Astrocyte of the cerebellum (primary cell): Measurements from ENCODE around the gene TMEM176A.
"Not testable (repeated sequence)": the region's sequence is repeated elsewhere in the genome, so short reads cannot be mapped to it uniquely, and the experiment has no call there.

Source experiments
- DNase-seq: peaks from one replicate; pipeline ENCODE4 v3.0.0-alpha.2; 2011; ENCODE audit warnings: low read depth
- H3K4me3 ChIP-seq: 2 replicates; pipeline ENCODE4 v1.5.1; 2011; ENCODE audit warnings: mild to moderate bottlenecking, low read depth, low read length, moderate library complexity
- in situ Hi-C: cut with HindIII; loops from 2 replicates; pipeline ENCODE4 v1.10.0; 2017; ENCODE audit warnings: low sequenced_read_pairs
- TF ChIP-seq, protein P1 (sequence below): IDR thresholded peaks from 2 replicates; pipeline ENCODE4 v1.5.1; 2012; ENCODE audit warnings: low read length, low read depth, moderate library complexity, mild to moderate bottlenecking; ENCODE audit errors: missing control alignments

The TMEM176A gene

DNA sequence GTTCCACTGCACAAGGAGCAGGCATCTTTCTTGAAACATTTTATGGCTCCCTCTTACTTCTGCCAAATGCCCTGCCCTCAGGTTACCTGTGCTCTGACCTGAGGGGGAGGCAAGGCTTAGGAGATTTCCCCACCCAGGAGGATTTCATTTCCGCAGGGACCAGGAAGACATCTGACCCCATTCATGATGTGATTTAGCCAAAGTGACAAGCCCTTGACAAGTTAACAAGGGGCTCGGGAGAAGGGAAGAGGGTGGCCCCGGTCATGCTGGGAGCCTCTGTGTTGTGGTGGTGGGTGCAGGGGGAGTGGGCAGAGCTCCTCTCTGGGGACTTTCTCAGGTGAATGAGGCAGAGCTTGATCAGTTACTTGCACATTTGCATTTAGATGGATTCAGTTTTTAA, 44.4 kb upstream of the TMEM176A start:
- TF ChIP-seq, protein P1, sequence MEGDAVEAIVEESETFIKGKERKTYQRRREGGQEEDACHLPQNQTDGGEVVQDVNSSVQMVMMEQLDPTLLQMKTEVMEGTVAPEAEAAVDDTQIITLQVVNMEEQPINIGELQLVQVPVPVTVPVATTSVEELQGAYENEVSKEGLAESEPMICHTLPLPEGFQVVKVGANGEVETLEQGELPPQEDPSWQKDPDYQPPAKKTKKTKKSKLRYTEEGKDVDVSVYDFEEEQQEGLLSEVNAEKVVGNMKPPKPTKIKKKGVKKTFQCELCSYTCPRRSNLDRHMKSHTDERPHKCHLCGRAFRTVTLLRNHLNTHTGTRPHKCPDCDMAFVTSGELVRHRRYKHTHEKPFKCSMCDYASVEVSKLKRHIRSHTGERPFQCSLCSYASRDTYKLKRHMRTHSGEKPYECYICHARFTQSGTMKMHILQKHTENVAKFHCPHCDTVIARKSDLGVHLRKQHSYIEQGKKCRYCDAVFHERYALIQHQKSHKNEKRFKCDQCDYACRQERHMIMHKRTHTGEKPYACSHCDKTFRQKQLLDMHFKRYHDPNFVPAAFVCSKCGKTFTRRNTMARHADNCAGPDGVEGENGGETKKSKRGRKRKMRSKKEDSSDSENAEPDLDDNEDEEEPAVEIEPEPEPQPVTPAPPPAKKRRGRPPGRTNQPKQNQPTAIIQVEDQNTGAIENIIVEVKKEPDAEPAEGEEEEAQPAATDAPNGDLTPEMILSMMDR = no peak
- DNase-seq = no peak
- H3K4me3 ChIP-seq = no peak overlapping the region
- in situ Hi-C loops = no loop called here

DNA sequence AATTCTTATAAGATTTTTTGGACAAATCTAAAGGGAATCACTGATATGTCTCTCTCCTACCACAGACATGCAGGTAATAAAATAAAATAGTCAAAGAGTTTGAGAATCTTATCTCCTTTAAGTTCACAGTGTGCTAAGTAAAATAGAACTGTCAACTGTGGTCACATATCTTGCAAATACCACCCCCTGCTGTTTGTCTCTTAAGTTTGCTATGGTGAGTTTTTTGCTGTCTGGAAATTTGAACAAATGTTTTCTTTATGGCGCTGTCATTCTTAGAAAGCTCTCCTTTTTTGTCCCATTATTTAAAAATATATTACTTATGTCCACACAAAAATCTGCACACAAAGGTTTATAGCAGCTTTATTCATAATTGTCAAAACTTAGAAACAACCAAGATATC, 43.7 kb upstream of the TMEM176A start:
- DNase-seq = no peak
- TF ChIP-seq, protein P1 = no peak
- H3K4me3 ChIP-seq = no peak overlapping the region
- in situ Hi-C loops = no loop called here

DNA sequence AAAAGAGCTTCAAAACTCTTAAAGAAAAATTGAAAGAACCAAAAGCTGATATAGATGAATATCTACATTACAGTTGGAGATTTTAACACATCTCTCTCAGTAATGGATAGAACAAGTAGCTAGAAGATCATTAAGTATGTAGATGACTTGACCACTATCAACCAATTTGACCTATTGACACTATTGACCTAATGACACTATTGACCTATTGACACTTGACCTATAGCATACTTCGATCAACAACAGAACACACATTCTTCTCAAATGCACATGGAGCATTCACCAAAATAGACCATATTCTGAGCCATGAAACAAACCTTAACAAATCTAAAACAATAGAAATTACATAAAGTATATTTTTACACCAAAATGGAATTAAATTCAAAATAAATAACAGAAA, 41.1 kb upstream of the TMEM176A start:
- in situ Hi-C loops = no loop called here
- no peak overlapping the region for H3K4me3 ChIP-seq
- DNase-seq = no peak
- TF ChIP-seq, protein P1 = no peak

GRCh38 chr7:150766334-150766709, 34.2 kb upstream of the TMEM176A start:
- in situ Hi-C loops = no loop called here
- TF ChIP-seq, protein P1 = no peak
- no peak overlapping the region for H3K4me3 ChIP-seq
- no peak for DNase-seq

GRCh38 chr7:150769768-150770167, 30.8 kb upstream of the TMEM176A start:
- in situ Hi-C loops = no loop called here
- DNase-seq = no peak
- H3K4me3 ChIP-seq = no peak overlapping the region
- TF ChIP-seq, protein P1 = no peak

- DNase-seq, in situ Hi-C loops, H3K4me3 ChIP-seq: not testable (repeated sequence)
Observed at GRCh38 chr7:150774131-150774530, 26.4 kb upstream of the TMEM176A start.

GRCh38 chr7:150778014-150778737, 22.4 kb upstream of the TMEM176A start:
- in situ Hi-C loops = no loop called here
- no peak overlapping the region for H3K4me3 ChIP-seq
- TF ChIP-seq, protein P1 = no peak
- DNase-seq = no peak
